HG03469 (cell line): ENCODE data around the gene SARS2.

Source experiments
- ATAC-seq: cut with Tn5 transposase; IDR thresholded peaks from one replicate; pipeline ENCODE4 v1.9.1; 2021; ENCODE audit warnings: mild to moderate bottlenecking, moderate library complexity, moderate number of reproducible peaks; ENCODE audit not compliant: unreplicated experiment

SARS2 gene

DNA sequence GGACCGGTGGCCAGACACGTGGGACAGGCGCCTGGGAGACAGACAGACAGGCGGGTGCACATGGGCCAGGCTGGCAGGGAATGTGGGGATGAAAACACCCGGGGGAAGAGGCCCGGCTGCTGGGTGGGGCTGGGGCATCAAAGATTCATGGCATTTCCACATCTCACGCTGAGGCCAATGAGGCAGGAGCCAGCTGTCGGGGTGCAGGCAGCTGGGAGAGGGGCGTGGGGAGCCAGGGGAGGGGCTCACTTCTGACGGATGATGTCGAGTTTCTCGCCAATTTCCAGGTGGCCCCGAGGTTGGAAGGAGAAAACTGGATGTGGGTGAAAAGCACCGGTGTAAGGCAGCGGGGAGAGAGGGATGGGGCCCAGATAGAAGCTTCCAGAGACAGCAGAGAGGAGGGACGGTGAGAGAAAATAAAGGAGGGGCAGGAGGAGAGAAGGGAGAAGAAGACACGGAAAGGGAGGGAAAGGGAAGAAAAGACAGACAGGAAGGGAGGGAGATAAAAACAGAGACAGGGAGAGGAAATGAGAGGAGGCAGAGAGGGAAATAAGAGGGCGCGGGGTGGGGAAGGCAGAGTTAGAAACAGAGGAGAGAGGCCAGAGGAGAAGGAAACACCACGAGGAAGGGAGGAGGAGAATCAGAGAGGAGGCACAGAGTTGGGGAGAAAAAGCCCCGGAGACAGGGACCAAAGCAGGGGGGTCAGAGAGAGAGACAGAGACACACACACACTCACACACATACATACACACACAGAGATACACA lies 10.5 kb downstream of the SARS2 start:
- ATAC-seq: no peak

DNA sequence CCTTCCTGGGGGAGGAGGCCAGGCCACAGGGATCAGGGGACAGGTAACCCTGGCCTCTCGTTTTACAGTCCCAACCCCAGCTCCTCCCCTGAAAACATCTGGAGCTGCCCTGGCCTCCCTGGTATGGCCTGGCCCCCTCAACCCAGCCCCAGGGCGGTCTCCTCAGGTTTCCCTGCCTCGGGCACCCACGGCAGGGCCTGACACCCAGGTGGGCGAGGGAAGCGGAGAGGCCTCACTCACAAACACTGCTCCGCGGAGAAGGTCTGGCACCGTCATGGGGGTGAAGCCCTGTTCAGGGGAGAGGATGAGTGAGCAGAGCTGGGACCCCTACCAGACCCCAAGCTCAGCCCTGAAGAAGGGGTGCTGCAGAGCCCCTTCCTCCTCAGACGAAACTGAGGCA lies 12.0 kb downstream of the SARS2 start:
- no peak for ATAC-seq

DNA sequence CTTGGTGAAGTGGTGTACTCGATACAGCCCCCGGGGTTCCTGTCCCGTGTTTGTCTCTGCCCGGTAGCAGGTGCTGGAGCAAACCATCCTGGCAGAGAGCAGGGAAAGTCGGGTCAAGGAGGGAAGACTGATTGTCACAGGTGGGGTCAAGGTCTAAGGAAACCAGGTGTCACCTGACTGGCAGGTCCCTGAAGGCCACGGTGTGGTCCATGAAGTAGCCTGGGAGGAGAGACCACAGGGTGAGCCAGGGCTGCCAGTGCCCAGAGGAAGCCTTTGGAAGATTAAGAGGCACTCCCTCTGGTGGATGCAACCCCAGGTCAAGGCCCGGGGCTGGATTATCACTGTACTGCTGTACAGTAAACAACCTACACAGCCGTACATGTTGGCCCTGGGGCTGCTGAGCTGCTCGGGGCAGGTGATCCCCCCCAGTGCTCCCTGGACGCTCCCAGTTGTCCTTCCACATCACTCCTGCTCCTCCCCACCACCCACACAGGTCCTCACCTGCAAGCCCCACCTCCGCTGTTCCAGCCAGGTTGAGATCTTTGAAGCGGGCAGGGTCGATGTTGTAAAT lies 12.6 kb downstream of the SARS2 start:
- no peak for ATAC-seq

DNA sequence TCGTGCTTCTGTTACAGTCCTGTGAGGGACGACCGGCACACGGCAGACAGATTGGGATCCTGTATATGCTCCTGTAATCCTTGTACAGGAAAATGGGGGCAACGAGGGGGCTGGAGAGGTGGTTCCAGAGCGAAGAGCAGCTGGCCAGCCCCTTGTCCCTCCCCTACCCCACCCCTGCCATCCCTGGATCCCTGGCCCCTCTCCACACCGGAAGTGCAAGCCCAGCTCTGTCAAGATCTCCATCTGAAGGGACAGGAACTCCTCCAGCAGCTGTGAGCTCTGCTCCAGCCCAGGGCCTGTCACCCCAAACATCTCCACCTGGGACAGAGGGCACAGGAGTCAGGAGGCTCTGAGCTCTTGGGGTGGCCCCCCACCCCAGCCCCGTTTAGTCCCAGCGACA lies 13.0 kb downstream of the SARS2 start:
- ATAC-seq: no peak

DNA sequence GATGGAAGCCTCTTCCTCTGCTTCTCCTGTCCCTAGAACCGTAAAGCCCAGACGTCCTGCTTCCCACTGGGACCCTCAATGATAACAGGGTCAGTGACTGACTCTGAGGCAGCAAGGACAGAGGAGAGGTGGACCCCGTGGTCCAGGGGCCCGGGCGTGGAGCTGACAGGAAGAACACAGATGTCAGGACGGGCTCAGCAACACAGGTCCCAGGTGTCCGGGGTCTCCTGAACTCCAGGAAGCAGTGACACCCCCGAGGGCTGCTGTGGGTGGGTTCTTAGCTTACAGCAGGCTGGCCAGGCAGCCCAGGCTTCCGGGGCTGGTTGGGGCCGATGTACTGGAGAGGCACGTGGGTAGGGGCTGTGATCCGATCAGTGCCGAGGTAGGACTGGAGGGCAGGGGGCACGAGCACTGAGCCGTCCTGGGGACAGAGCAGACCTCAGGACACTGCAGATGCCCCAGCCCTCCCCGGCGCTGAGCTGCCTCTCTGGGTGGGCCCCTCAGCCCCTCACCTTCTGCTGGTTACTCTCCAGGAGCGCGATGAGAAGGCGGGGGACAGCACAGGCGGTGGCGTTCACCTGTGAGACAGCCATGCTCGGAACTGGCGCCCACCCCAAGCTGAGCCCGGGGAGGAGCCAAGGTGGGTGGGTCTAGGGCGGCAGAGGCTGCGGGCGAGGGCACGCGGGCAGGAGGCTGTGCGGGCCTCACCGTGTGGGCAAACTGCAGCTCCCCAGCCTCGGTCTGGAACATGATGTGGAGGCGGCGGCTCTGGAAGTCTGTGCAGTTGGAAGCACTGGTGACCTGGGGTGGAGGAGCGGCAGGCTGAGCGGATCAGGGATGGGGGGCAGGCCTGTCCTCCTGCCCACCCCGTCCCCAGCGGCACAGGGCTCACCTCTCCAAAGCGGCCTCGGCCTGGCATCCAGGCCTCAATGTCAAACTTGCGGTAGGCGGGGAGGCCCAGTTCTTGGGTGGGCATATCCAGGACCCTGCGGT lies 14.9 kb downstream of the SARS2 start:
- ATAC-seq: no peak

DNA sequence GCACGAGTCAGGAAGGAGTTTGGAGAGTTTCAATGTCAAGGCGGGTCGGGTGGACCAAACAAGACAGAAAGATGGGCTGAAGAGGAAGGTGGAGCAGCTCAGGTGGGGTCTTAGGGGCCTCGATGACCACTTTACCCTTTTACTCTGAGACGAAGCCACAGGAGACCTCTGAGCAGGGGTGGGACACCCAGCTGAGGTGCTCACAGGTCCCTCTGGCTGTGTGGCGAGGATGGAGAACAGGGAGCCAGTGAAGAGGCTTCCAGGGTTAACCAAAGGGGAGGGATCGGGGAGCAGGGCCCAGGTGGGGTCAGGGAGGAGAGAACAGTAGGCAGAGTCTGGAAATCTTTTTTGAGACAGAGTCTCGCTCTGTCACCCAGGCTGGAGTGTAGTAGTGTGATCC lies 16.6 kb downstream of the SARS2 start:
- no peak for ATAC-seq

DNA sequence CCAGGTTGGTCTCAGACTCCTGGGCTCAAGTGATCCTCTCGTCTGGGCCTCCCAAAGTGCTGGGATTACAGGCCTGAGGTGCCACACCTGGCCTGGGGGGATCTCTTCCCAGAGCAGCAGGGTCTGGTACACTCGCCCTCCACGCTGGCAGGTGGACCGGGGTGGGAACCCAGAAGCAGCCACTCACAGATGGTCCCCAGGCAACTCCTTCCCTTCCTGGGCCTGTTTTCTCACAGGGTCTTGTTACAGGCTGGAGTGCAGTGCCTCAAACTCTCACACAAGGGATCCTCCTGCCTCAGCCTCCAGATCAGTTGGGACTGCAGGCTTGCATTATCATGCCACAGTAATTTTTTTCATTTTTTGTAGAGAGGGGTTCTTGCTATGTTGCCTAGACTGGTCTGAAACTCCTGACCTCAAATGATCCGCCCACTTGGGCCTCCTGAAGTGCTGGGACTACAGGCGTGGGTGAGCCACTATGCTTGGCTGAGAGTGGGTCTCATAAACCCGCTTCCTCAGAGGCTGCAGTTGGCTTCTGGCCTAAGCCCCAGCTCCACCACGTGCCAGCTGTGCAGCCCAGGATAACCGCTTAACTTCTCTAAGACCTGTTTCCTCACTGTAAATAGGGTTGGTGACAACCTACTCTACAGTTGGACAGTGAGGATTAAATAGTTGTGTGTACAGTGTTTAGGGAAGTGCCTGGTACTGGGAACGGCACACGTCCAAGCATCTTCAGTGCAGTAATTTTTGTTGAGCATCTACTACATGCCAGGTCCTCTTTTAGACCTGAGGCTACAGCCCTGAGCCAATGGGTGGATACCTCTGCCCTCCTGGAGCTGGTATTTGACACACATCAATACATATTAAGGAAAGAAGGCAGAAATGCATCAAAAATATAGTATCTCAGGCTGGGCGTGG lies 17.7 kb downstream of the SARS2 start:
- ATAC-seq: no peak

DNA sequence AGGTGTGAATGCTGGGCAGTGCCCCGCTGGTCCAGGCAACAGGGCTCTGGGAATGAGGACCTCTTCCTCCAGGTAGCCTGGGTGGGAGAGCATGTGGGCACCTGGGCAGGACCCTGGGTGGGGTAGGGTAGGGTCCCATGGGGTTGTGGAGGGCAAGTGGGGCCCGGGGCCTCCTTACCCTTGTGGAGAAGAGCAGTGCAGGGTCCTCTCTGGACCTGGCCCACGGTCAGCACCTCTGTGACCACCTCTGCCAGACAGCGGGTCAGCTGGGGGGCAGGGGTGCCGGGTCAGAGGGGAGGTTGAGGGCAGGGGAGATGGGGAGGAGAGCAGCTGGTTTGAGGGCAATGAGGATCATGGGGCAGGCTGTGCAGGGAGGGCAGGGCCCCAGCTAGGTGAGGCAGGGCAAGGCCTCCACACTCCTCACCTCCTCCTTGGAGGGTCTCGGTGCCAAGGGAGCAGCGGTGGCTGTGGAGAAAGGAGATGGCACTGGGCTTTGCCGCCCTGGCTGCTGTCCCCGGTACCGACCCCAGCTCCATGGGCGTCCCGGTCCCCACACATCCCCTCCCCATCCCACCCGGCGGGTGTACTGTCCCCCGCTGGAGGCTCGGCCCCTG lies 19.1 kb downstream of the SARS2 start:
- ATAC-seq: no peak

DNA sequence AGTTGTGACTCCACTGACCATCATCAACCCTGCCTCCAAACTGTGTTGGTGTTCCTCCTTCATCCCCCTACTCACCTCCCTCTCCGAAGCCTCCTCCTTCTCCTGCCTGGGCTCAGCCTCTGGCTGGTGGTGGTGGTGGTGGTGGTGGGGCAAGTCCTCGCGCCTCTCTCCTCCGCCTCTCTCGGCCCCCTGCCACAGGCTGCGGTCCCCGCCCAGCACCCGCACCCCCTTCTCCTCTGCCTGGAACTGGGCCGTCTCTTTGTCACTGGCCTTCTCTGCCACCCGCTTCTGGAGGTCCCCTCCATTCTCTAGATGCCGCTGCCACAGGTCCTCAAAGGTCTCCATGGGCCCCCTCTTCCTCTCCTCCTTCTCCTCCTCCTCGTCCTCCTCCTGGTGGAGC lies 20.1 kb downstream of the SARS2 start:
- ATAC-seq: no peak

DNA sequence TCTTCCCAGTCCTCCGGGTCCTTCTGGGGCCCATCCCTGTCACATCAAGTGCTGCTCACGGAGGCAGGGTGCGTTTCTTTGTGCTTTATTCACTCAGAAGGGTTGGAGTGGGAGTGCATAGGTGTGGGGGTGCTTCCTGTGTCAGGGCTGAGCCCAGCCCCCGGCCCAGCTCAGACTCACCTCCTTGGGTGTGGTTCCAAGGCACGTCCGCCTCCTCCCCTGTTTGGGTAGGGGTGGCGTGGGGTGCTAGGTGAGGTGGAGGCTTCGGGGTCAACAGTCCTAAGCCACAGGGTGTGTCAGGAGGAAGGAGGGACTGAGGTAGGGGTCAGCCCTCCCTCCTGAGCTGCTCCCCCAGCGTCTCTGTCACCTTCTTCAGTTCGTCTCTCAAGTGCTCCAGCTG lies 21.7 kb downstream of the SARS2 start:
- no peak for ATAC-seq

DNA sequence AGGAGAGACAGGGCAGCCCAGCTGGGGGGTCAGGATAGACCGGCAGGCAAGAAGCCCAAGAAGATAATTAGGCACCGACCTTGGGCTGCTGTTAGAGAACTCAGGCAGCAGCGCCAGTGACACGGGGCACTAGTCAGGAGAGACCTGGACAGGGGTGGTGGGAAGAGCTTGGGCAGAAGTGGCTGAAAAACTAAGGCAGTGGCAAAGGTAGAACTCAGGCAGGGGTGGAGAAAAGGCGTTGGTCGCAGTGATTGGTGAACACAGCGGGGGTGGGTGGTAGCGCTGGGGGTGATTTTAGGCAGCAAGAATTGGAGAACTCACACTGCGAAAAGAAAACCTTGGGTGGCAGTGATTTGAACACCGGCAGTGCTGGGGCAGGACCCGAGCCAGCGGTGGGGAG lies 22.9 kb downstream of the SARS2 start:
- no peak for ATAC-seq

DNA sequence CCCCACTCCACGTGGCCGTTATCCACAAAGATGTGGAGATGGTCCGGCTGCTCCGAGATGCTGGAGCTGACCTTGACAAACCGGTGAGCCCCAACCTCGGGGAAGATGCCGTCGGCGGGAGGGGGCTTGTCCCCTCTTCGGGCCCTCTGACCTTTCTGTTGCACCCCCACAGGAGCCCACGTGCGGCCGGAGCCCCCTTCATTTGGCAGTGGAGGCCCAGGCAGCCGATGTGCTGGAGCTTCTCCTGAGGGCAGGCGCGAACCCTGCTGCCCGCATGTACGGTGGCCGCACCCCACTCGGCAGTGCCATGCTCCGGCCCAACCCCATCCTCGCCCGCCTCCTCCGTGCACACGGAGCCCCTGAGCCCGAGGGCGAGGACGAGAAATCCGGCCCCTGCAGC lies 23.3 kb downstream of the SARS2 start:
- ATAC-seq: no peak

DNA sequence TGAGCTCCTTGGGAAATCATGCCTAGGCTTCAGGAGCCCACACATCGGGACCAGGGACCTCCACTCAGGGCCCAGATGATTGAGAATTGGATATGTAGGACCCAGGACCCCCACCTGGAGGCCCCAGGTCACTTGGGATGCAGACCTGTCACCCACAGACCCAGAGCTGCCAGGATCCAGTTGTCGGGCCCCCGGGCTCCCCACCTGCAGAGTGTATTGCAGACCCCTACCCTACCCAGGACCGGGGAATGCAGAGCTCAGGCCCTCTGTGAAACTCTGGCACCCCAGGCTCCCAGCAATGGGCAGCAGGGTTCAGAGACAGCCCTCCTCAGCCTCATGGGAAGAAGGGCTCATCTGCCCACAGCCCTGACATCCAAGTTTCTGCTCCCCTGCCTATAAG lies 24.9 kb downstream of the SARS2 start:
- ATAC-seq: no peak

DNA sequence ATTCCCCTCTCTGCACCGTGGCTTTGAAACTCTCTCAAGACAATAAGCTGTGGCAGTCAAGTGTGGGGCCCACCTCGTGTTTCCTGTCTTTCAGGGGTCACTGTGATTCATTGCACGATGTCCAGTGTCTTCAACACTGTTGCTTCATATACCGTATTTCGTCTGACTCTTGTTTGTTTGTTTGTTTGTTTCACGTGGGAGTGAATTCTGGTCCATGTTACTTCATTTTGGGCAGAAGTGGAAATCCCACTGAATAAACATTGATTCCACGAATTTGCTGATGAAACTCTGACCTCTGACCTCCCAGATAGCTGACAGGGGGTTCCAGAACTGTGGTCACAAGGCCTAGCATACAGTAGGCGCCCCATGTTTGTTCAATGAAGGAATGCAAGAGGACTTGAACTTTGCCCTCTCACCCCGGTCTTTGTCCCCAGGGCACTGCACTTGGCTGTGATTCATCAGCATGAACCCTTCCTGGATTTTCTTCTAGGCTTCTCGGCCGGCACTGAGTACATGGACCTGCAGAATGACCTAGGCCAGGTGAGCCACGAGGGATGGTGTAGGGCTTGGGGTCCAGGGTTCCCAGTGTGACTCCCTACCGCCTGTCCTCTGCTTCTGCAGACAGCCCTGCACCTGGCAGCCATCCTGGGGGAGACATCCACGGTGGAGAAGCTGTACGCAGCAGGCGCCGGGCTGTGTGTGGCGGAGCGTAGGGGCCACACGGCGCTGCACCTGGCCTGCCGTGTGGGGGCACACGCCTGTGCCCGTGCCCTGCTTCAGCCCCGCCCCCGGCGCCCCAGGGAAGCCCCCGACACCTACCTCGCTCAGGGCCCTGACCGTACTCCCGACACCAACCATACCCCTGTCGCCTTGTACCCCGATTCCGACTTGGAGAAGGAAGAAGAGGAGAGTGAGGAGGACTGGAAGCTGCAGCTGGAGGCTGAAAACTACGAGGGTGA lies 25.7 kb downstream of the SARS2 start:
- no peak for ATAC-seq

DNA sequence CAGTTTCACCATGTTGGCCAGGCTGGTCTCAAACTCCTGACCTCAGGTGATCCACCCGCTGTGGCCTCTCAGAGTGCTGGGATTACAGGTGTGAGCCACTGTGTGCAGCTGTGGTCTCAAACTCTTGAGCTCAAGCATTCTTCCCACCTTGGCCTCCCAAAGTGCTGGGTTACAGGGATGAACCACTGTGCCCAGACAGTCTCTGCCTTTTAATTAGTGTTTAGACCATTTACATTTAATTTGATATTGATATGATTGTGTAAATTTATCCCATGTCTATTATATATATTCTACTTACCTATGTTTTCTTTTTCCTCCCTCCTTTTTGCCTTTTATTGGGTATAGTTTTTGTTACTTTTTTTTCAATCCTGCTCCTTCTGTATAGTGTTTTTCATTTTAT lies 28.9 kb downstream of the SARS2 start:
- no peak for ATAC-seq

DNA sequence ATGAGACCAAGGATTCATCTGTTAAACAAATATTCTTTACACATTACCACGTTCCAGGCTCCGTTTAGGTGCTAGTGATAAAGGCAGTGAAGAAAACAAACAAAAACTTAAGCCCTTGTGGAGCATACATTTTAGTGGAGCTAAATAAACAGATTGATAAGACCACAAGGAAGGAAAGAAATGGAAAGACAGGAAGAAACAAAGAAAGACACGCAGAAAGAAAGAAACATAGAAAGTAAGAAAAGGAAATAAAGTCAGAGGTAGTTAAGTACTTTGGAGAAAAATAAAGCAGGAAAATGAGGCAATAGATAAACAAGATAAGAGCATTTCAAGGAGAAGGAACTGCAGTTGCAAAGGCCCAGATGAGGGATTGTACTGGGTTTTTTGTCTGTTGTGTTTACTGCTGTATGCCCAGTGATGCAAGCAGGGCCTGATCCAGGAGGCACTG lies 29.8 kb downstream of the SARS2 start:
- ATAC-seq: no peak

DNA sequence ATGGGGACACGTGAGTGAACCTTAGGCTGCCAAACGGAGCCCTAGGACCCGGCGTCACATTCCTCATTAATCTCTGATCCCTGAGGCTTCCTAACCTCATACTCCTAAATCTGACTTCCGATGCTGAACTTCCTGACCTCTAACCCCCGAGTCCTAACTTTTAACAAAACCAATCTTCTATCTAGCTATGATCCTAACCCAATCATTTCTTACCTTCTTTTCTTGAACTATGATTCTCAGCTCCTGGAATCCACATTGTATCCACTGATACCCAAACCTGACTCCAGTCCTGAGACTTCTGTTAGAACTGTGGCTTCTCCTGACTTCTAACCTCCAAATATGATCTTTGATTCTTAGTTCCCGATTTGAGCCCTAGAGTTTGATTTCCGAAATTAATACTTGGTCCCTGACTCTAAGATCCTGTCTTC lies 30.3 kb downstream of the SARS2 start:
- ATAC-seq: no peak

DNA sequence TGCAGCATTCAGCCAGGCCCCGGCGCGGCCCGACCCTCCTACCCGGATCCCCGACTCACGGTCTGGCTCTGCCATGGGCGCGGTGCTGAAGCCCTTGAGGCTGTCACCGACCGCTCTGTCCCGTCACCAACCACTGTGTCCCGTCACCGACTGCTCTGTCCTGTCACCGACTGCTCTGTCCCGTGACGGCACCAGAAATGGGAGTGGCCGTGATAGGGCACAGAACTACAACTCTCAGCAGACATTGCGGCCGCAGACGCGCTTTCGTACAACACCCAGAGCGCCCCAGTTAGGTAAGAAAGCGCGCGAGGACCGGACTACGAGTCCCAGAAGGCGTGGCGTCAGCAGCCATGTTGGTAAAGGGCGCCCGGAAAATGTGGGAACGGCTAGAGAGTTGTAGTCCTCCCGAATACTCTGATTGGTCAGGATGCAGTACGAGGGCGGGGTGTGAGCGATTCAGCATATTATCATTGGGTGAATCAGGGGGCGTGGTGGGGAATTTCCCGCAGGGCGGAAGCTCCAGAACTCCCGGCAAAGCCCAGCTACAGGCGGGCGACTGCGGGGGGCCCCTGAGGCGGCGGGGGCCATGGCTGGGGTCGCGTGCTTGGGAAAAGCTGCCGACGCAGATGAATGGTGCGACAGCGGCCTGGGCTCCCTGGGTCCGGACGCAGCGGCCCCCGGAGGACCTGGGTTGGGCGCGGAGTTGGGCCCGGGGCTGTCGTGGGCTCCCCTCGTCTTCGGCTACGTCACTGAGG lies 30.9 kb downstream of the SARS2 start, which contains the start of the genes NFKBIB and SIRT2:
NFKBIB (plus strand) TSS at position 523 of the 755 bp plus-strand sequence; CDS start at position 587, 64 bp downstream.
SIRT2 (minus strand) TSS at position 172 of the 755 bp plus-strand sequence; CDS start at position 75, 97 bp downstream.
- ATAC-seq: peak; percentile 69
